IMR-90 (cell line): ENCODE data around the gene EFHD2. TPM values are rescaled to one million over a fixed set of nuclear protein-coding genes. Genes with fewer than 3 reads are reported as not detected.

Source experiments
- ATAC-seq: fragments of 200-7000 bp; cut with Tn5 transposase; 2 replicates; pipeline ENCODE4 v1.9.1; 2020; ENCODE audit warnings: low read depth, mild to moderate bottlenecking, moderate library complexity
- BruUV-seq: library from RNA; stranded (reverse); fragments of 400-500 nt; replicated peaks from 2 replicates; lab custom pipeline; 2021; lab: Mats Ljungman, UMichigan
- CTCF ChIA-PET: fragments of 300-600 bp; formaldehyde crosslinking; extraction: SDS; loops from one replicate; lab custom pipeline; 2021; ENCODE audit warnings: antibody characterized with exemption; lab: Yijun Ruan, JAX
- POLR2A ChIA-PET: fragments of 300-600 bp; sonication (Branson Sonifier 250); formaldehyde crosslinking; loops from one replicate; lab custom pipeline; 2022; ENCODE audit warnings: antibody characterized with exemption; ENCODE audit not compliant: unreplicated experiment; lab: Charles Lee
- DNase-seq: peaks from one replicate; pipeline ENCODE4 v3.0.0; 2013
- H2AFZ ChIP-seq: replicated peaks from 2 replicates; pipeline ENCODE3; 2013; ENCODE audit warnings: low read length, mild to moderate bottlenecking; ENCODE audit not compliant: poor library complexity
- H2AK5ac ChIP-seq: 2 replicates; pipeline ENCODE4 v1.6.1; 2013; ENCODE audit warnings: low read depth, low read length, inconsistent platforms
- H2AK9ac ChIP-seq: replicated peaks from 2 replicates; pipeline ENCODE3; 2013; ENCODE audit warnings: mild to moderate bottlenecking, low read depth, low read length, moderate library complexity; ENCODE audit not compliant: poor library complexity
- H2BK120ac ChIP-seq: 2 replicates; pipeline ENCODE4 v1.6.1; 2013; ENCODE audit warnings: low read depth, low read length, inconsistent platforms
- H2BK15ac ChIP-seq: 3 replicates; pipeline ENCODE4 v1.6.1; 2013; ENCODE audit warnings: low read depth, low read length, inconsistent platforms
- H2BK20ac ChIP-seq: 2 replicates; pipeline ENCODE4 v1.6.1; 2013; ENCODE audit warnings: low read depth, mild to moderate bottlenecking, inconsistent platforms, low read length, moderate library complexity
- H2BK5ac ChIP-seq: 2 replicates; pipeline ENCODE4 v1.6.1; 2013; ENCODE audit warnings: mild to moderate bottlenecking, low read depth, low read length, inconsistent platforms; ENCODE audit not compliant: poor library complexity, severe bottlenecking
- H3K14ac ChIP-seq: replicated peaks from 2 replicates; pipeline ENCODE4 v1.6.1; 2013; ENCODE audit warnings: low read depth, low read length, inconsistent platforms
- H3K18ac ChIP-seq: 2 replicates; pipeline ENCODE4 v1.6.1; 2013; ENCODE audit warnings: low read depth, low read length, control low read depth
- H3K23ac ChIP-seq: 2 replicates; pipeline ENCODE4 v1.6.1; 2013; ENCODE audit warnings: low read depth, low read length, inconsistent platforms
- H3K27ac ChIP-seq: 2 replicates; pipeline ENCODE4 v1.5.1; 2013; ENCODE audit warnings: mild to moderate bottlenecking, control low read depth, low read length; ENCODE audit not compliant: insufficient read depth
- H3K27me3 ChIP-seq: 2 replicates; pipeline ENCODE4 v1.6.1; 2013; ENCODE audit warnings: low read length; ENCODE audit not compliant: control insufficient read depth, insufficient read depth
- H3K36me3 ChIP-seq: 2 replicates; pipeline ENCODE4 v1.6.1; 2013; ENCODE audit warnings: low read length, mixed read lengths; ENCODE audit not compliant: control insufficient read depth, insufficient read depth
- H3K4ac ChIP-seq: 2 replicates; pipeline ENCODE4 v1.6.1; 2013; ENCODE audit warnings: low read depth, low read length, inconsistent platforms
- H3K4me1 ChIP-seq: 2 replicates; pipeline ENCODE4 v1.6.1; 2013; ENCODE audit warnings: low read length, mixed read lengths; ENCODE audit not compliant: control insufficient read depth, insufficient read depth
- H3K4me2 ChIP-seq: 2 replicates; pipeline ENCODE4 v1.6.1; 2013; ENCODE audit warnings: low read depth, mild to moderate bottlenecking, control low read depth, low read length, moderate library complexity
- H3K4me3 ChIP-seq: 2 replicates; pipeline ENCODE4 v1.5.1; 2013; ENCODE audit warnings: low read depth, mild to moderate bottlenecking, control low read depth, low read length, moderate library complexity; ENCODE audit not compliant: insufficient read depth
- H3K56ac ChIP-seq: 2 replicates; pipeline ENCODE4 v1.6.1; 2013; ENCODE audit warnings: low read length, inconsistent platforms; ENCODE audit not compliant: insufficient read depth; ENCODE audit errors: extremely low read depth
- H3K79me1 ChIP-seq, 2 experiments: 2 replicates each; pipeline ENCODE4 v1.6.1; 2013; ENCODE audit warnings: low read length in 2 of 2, inconsistent platforms in 1 of 2, low read depth in 1 of 2
- H3K9ac ChIP-seq: 2 replicates; pipeline ENCODE4 v1.6.1; 2013; ENCODE audit warnings: low read depth, low read length, control low read depth
- H3K9me1 ChIP-seq: 2 replicates; pipeline ENCODE4 v1.6.1; 2013; ENCODE audit warnings: low read length, inconsistent platforms; ENCODE audit not compliant: insufficient read depth
- H3K9me3 ChIP-seq: 2 replicates; pipeline ENCODE4 v1.6.1; 2013; ENCODE audit warnings: low read length; ENCODE audit not compliant: control insufficient read depth, insufficient read depth
- H4K20me1 ChIP-seq: 2 replicates; pipeline ENCODE4 v1.6.1; 2013; ENCODE audit warnings: low read length, inconsistent platforms; ENCODE audit not compliant: insufficient read depth
- H4K5ac ChIP-seq: 2 replicates; pipeline ENCODE4 v1.6.1; 2013; ENCODE audit warnings: mild to moderate bottlenecking, low read depth, low read length, control low read depth
- H4K8ac ChIP-seq, 2 experiments: 2 replicates each; pipeline ENCODE4 v1.6.1; 2013; ENCODE audit warnings: low read depth in 2 of 2, low read length in 2 of 2, control low read depth in 1 of 2, inconsistent platforms in 1 of 2
- H4K91ac ChIP-seq: 2 replicates; pipeline ENCODE4 v1.6.1; 2013; ENCODE audit warnings: low read depth, low read length, inconsistent platforms; ENCODE audit not compliant: insufficient read depth
- CEBPB ChIP-seq: IDR thresholded peaks from 2 replicates; pipeline ENCODE4 v1.6.1; 2012; ENCODE audit warnings: low read depth, low read length, improper control_type of control experiment
- CHD1 ChIP-seq: IDR thresholded peaks from 2 replicates; pipeline ENCODE4 v1.6.1; 2012; ENCODE audit warnings: low read depth, low read length, improper control_type of control experiment
- MAFK ChIP-seq: IDR thresholded peaks from 2 replicates; pipeline ENCODE4 v1.6.1; 2012; ENCODE audit warnings: low read depth, low read length, improper control_type of control experiment
- MAZ ChIP-seq: IDR thresholded peaks from 2 replicates; pipeline ENCODE4 v1.6.1; 2012; ENCODE audit warnings: low read depth, mild to moderate bottlenecking, low read length, improper control_type of control experiment, moderate library complexity, borderline replicate concordance
- NFE2L2 ChIP-seq: fragments of 150-350 bp; IDR thresholded peaks from 2 replicates; pipeline ENCODE4 v1.6.1; 2016; ENCODE audit warnings: low read depth, mild to moderate bottlenecking, low read length
- RAD21 ChIP-seq: IDR thresholded peaks from 2 replicates; pipeline ENCODE4 v1.6.1; 2012; ENCODE audit warnings: low read length, improper control_type of control experiment
- RCOR1 ChIP-seq: IDR thresholded peaks from 2 replicates; pipeline ENCODE4 v1.6.1; 2012; ENCODE audit warnings: mild to moderate bottlenecking, low read length, improper control_type of control experiment; ENCODE audit not compliant: insufficient replicate concordance
- SMC3 ChIP-seq: fragments of 150-350 bp; IDR thresholded peaks from 2 replicates; pipeline ENCODE4 v1.6.1; 2016; ENCODE audit warnings: low read depth, mild to moderate bottlenecking, antibody characterized with exemption, low read length, moderate library complexity
- WGBS, 2 experiments: methylation state at CpG; one replicate each; pipeline versions ENCODE4 v1.1.5 to v1.1.7; 2013; ENCODE audit warnings: missing lambda C conversion rate in 2 of 2; ENCODE audit not compliant: insufficient read length in 1 of 2; ENCODE audit errors: extremely low coverage in 2 of 2; 5-methylcytosine and 5-hydroxymethylcytosine counted together
- dilution Hi-C: fragments of 300-500 bp; cut with HindIII; formaldehyde crosslinking; loops from one replicate; pipeline ENCODE4 v1.14.3; 2018; ENCODE audit warnings: low sequenced_read_pairs; ENCODE audit not compliant: unreplicated experiment
- in situ Hi-C: fragments of 300-500 bp; cut with MboI; formaldehyde crosslinking; loops from 3 replicates; pipeline ENCODE4 v1.14.3; 2019; ENCODE audit warnings: low sequenced_read_pairs, inconsistent platforms, mixed read lengths
- intact Hi-C: fragments of 100-400 bp; cut with micrococcal nuclease; formaldehyde crosslinking; loops from 2 replicates; pipeline ENCODE4 v1.10.0; 2022
- polyA plus RNA-seq, 3 experiments: library from polyadenylated mRNA; depleted of rRNA; stranded (reverse); fragments of >200 nt; gene quantifications; 2 replicates each; pipeline ENCODE4 v1.2.3, GENCODE V29; 2012; ENCODE audit warnings: low replicate concordance in 1 of 3
- total RNA-seq: library from RNA; depleted of rRNA; stranded (reverse); fragments of >200 nt; gene quantifications from 2 replicates; pipeline ENCODE4 v1.2.3, GENCODE V29; 2012
- TF ChIP-seq, protein P1 (sequence below): conservative IDR thresholded peaks from 2 replicates; pipeline ENCODE4 v1.5.1; 2012; ENCODE audit warnings: mild to moderate bottlenecking, low read depth, low read length, improper control_type of control experiment
- TF ChIP-seq, protein P2 (sequence below): fragments of 150-350 bp; IDR thresholded peaks from 2 replicates; pipeline ENCODE4 v1.6.1; 2016; ENCODE audit warnings: low read depth, mild to moderate bottlenecking, low read length, moderate library complexity, borderline replicate concordance

The EFHD2 gene
- total and polyA plus RNA-seq, 2 of the 4 experiments (the other 2 are of a cell fraction), result 22.6 to 58.9 TPM

DNA sequence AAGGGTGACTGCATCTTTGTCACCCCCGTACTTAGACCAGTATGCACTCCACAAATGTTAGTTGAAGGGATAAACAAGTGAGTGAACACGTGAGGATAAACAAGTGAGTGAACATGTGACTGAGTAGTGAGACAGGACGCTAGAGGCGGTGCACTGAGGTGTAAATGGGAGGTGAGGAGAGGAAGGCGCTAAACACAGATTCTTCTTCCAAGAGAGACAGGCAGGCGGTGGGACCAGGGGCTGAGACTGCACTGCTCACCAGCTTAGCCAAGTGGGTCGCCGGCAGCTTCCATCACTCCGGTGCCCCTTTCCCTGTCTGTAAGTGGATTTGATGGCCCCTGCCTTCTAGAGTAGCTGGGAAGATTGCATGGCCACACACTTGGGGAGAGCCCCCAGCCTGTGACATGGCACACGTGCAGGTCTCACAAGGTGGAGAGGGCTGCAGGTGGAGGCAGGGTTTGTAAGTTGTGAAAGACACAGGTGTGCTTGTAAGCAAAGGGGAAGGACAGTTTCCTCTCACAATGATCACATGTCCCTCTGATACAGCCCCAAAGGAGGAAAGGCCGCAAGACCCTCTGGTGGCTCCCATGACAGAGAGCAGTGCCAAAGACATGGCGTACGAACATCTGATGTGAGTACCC, 47.5 kb upstream of the EFHD2 start:
- H2AK5ac ChIP-seq, result no peak overlapping the region
- H3K9me1 ChIP-seq, result no peaks in the 10 kb centered on the region
- no peak overlapping the region for H2BK20ac ChIP-seq
- DNase-seq (no peak), ATAC-seq (no peak)
- no peak overlapping the region for H3K56ac ChIP-seq
- in situ Hi-C loops (no loop called here), intact Hi-C loops (no loop called here), dilution Hi-C loops (no loop called here)
- no peak overlapping the region for H2BK15ac ChIP-seq
- H3K4ac ChIP-seq, result no peak overlapping the region
- ChIA-PET CTCF (no interaction called here), POLR2A (no interaction called here)
- no peak overlapping the region for H2BK5ac ChIP-seq
- H2AK9ac ChIP-seq, result no peak overlapping the region
- no peak overlapping the region for H4K91ac ChIP-seq
- no peaks in the 10 kb centered on the region for H3K4me1 ChIP-seq
- no peak overlapping the region for H3K4me3 ChIP-seq
- H3K18ac ChIP-seq, result no peak overlapping the region
- H3K36me3 ChIP-seq, result no peaks in the 10 kb centered on the region
- no peaks in the 10 kb centered on the region for H4K20me1 ChIP-seq
- no peaks in the 10 kb centered on the region for H3K27me3 ChIP-seq
- no peaks in the 10 kb centered on the region for H3K79me1 ChIP-seq
- BruUV-seq, result no TSS peak
- WGBS, 2 experiments, result 93% methylated on average over 7 of the region's 13 CpGs; no CpG with 5 or more reads in 1 of the 2 experiments
- H2BK120ac ChIP-seq, result no peak overlapping the region
- H4K5ac ChIP-seq, result no peak overlapping the region
- no peak overlapping the region for H3K27ac ChIP-seq
- H3K23ac ChIP-seq, result no peak overlapping the region
- H3K14ac ChIP-seq, result no peak overlapping the region
- TF ChIP-seq CHD1, result no peak
- no peak for TF ChIP-seq MAFK
- no peak for TF ChIP-seq RAD21
- no peak for TF ChIP-seq SMC3
- no peak for TF ChIP-seq RCOR1
- no peak for TF ChIP-seq MAZ
- TF ChIP-seq, protein P1, sequence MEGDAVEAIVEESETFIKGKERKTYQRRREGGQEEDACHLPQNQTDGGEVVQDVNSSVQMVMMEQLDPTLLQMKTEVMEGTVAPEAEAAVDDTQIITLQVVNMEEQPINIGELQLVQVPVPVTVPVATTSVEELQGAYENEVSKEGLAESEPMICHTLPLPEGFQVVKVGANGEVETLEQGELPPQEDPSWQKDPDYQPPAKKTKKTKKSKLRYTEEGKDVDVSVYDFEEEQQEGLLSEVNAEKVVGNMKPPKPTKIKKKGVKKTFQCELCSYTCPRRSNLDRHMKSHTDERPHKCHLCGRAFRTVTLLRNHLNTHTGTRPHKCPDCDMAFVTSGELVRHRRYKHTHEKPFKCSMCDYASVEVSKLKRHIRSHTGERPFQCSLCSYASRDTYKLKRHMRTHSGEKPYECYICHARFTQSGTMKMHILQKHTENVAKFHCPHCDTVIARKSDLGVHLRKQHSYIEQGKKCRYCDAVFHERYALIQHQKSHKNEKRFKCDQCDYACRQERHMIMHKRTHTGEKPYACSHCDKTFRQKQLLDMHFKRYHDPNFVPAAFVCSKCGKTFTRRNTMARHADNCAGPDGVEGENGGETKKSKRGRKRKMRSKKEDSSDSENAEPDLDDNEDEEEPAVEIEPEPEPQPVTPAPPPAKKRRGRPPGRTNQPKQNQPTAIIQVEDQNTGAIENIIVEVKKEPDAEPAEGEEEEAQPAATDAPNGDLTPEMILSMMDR, result no peak
- no peak for TF ChIP-seq CEBPB
- TF ChIP-seq NFE2L2, result no peak
- TF ChIP-seq, protein P2, sequence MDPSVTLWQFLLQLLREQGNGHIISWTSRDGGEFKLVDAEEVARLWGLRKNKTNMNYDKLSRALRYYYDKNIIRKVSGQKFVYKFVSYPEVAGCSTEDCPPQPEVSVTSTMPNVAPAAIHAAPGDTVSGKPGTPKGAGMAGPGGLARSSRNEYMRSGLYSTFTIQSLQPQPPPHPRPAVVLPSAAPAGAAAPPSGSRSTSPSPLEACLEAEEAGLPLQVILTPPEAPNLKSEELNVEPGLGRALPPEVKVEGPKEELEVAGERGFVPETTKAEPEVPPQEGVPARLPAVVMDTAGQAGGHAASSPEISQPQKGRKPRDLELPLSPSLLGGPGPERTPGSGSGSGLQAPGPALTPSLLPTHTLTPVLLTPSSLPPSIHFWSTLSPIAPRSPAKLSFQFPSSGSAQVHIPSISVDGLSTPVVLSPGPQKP, result no peak
- no peak overlapping the region for H3K4me2 ChIP-seq
- H4K8ac ChIP-seq, result no peak overlapping the region
- no peaks in the 10 kb centered on the region for H3K9me3 ChIP-seq
- no peak overlapping the region for H2AFZ ChIP-seq
- H3K9ac ChIP-seq, result no peak overlapping the region
